ENCODE results near the gene KLHL22.

DNA sequence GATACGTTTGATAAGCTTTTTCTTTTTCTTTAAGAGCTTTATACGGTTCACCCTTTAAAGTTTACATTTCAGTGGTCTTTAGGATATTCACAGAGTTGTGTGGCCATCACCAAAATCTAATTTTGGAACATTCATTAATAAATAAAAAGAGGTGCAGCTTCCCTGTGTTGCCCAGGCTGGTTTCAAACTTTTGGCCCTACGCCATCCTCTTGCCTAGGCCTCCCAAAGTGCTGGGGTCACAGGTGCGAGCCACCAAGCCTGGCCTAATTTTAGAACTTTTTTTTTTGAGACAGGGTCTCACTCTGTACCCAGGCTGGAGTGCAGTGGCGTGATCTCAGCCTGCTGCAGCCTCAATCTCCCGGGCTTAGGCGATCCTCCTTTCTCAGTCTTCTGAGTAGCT, 42.4 kb upstream of the KLHL22 start:
- TF ChIP-seq, protein P1, sequence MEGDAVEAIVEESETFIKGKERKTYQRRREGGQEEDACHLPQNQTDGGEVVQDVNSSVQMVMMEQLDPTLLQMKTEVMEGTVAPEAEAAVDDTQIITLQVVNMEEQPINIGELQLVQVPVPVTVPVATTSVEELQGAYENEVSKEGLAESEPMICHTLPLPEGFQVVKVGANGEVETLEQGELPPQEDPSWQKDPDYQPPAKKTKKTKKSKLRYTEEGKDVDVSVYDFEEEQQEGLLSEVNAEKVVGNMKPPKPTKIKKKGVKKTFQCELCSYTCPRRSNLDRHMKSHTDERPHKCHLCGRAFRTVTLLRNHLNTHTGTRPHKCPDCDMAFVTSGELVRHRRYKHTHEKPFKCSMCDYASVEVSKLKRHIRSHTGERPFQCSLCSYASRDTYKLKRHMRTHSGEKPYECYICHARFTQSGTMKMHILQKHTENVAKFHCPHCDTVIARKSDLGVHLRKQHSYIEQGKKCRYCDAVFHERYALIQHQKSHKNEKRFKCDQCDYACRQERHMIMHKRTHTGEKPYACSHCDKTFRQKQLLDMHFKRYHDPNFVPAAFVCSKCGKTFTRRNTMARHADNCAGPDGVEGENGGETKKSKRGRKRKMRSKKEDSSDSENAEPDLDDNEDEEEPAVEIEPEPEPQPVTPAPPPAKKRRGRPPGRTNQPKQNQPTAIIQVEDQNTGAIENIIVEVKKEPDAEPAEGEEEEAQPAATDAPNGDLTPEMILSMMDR (IDR thresholded peaks at IDR 0.05; ENCODE audit: borderline replicate concordance, extremely low read depth, low read length, poor library complexity, severe bottlenecking): no peak
- TF ChIP-seq EZH2 (IDR thresholded peaks at IDR 0.05; ENCODE audit: borderline replicate concordance, low read depth, low read length, severe bottlenecking): no peak

Data from DND-41 (cell line).